K562 (cell line): Measurements from ENCODE around the gene MPRIP. TPM values are rescaled to one million over a fixed set of nuclear protein-coding genes. Genes with fewer than 3 reads are reported as not detected.

ENCODE experiments used
- ATAC-seq: fragments of 200-7000 bp; cut with Tn5 transposase; 3 replicates; pipeline ENCODE4 v1.9.1; 2020; ENCODE audit warnings: moderate library complexity
- BruUV-seq: library from RNA; stranded (reverse); fragments of 400-500 nt; replicated peaks from 2 replicates; lab custom pipeline; 2021; lab: Mats Ljungman, UMichigan
- CTCF ChIA-PET: fragments of 300-600 bp; formaldehyde crosslinking; extraction: SDS; loops from one replicate; lab custom pipeline; 2021; ENCODE audit warnings: low intra/inter-chr PET ratio; lab: Yijun Ruan, JAX
- POLR2A ChIA-PET: fragments of 300-600, 350-650 bp; sonication (Branson Sonifier 250); formaldehyde crosslinking; extraction: SDS; loops from one replicate; lab custom pipeline; 2021; ENCODE audit warnings: antibody characterized with exemption, inconsistent platforms; lab: Yijun Ruan, JAX
- DNase-seq, 4 experiments: peaks; one replicate each; pipeline versions ENCODE4 v3.0.0 to v3.0.0-alpha.2; 2011 to 2018; ENCODE audit warnings: low spot score in 3 of 4, mixed read lengths in 3 of 4; ENCODE audit errors: extremely low read depth in 1 of 4
- FAIRE-seq: peaks from 2 replicates; lab custom pipeline; 2011; peaks lifted over from hg19 to GRCh38; lab: Jason Lieb, UNC
- H2AFZ ChIP-seq: 2 replicates; pipeline ENCODE4 v1.6.0; 2011; ENCODE audit warnings: low read depth, low read length, control low read depth, inconsistent platforms
- H3K27ac ChIP-seq: fragments of 200-600 bp; 3 replicates; pipeline ENCODE4 v1.8.0; 2011; ENCODE audit warnings: low read depth, mild to moderate bottlenecking, control low read depth, inconsistent platforms, low read length, moderate library complexity, mixed read lengths; ENCODE audit errors: extremely low read depth
- H3K27me3 ChIP-seq, 2 experiments: fragments of 300-600 bp in 1 of 2; 2 replicates in 1 of 2; 3 replicates in 1 of 2; pipeline versions ENCODE4 v1.6.0 to v1.8.0; 2011; ENCODE audit warnings: inconsistent platforms in 2 of 2, low read length in 2 of 2, mild to moderate bottlenecking in 1 of 2, mixed read lengths in 1 of 2, moderate library complexity in 1 of 2; ENCODE audit not compliant: control insufficient read depth in 2 of 2, insufficient read depth in 2 of 2
- H3K36me3 ChIP-seq: fragments of 300-600 bp; 3 replicates; pipeline ENCODE4 v1.8.0; 2011; ENCODE audit warnings: mild to moderate bottlenecking, low read length, inconsistent platforms; ENCODE audit not compliant: control insufficient read depth, insufficient read depth
- H3K4me1 ChIP-seq, 2 experiments: fragments of 200-600 bp in 1 of 2; replicated peaks in 1 of 2; 2 replicates in 1 of 2; 3 replicates in 1 of 2; pipeline versions ENCODE4 v1.5.1 to v1.8.0; 2011; ENCODE audit warnings: inconsistent platforms in 2 of 2, low read length in 2 of 2, mild to moderate bottlenecking in 1 of 2, mixed read lengths in 1 of 2, moderate library complexity in 1 of 2; ENCODE audit not compliant: control insufficient read depth in 2 of 2, insufficient read depth in 2 of 2
- H3K4me2 ChIP-seq: 2 replicates; pipeline ENCODE4 v1.6.1; 2011; ENCODE audit warnings: low read length, control low read depth, inconsistent platforms, mixed read lengths; ENCODE audit not compliant: insufficient read depth
- H3K4me3 ChIP-seq: fragments of 200-600 bp; sonication (generic), shearing (Covaris generic); 2 replicates; pipeline ENCODE4 v1.5.1; 2016; ENCODE audit warnings: control low read depth, inconsistent platforms
- H3K79me2 ChIP-seq: fragments of 200-600 bp; 3 replicates; pipeline ENCODE4 v1.8.0; 2011; ENCODE audit warnings: low read length, inconsistent platforms; ENCODE audit not compliant: control insufficient read depth, insufficient read depth
- H3K9ac ChIP-seq, 2 experiments: 2 replicates each; pipeline versions ENCODE4 v1.6.0 to v1.6.1; 2011; ENCODE audit warnings: low read depth in 2 of 2, low read length in 2 of 2, control low read depth in 1 of 2, inconsistent platforms in 1 of 2, mild to moderate bottlenecking in 1 of 2, mixed read lengths in 1 of 2; ENCODE audit not compliant: insufficient read depth in 1 of 2
- H3K9me1 ChIP-seq: one replicate; pipeline ENCODE4 v1.6.0; 2011; ENCODE audit warnings: inconsistent platforms, mild to moderate bottlenecking, low read length, moderate library complexity; ENCODE audit not compliant: control insufficient read depth, insufficient read depth
- H3K9me3 ChIP-seq: replicated peaks from 2 replicates; pipeline ENCODE4 v1.5.1; 2011; ENCODE audit warnings: low read depth, low read length, inconsistent platforms; ENCODE audit not compliant: control insufficient read depth, insufficient read depth
- H4K20me1 ChIP-seq: replicated peaks from 2 replicates; pipeline ENCODE4 v1.6.1; 2011; ENCODE audit warnings: low read length, inconsistent platforms, mixed read lengths; ENCODE audit not compliant: control insufficient read depth, insufficient read depth
- HNRNPLL ChIP-seq: fragments of 200-400 bp; formaldehyde crosslinking; IDR thresholded peaks from 2 replicates; pipeline ENCODE4 v1.6.1; 2017; ENCODE audit warnings: low read length, low read depth, mild to moderate bottlenecking; ENCODE audit not compliant: poor library complexity, severe bottlenecking
- KAT8 ChIP-seq: fragments of 450-650 bp; IDR thresholded peaks from 2 replicates; pipeline ENCODE4 v1.6.1; 2016; ENCODE audit warnings: low read depth, mild to moderate bottlenecking
- LCOR ChIP-seq: sonication (generic); formaldehyde crosslinking; IDR thresholded peaks from 2 replicates; pipeline ENCODE4 v1.8.0; 2022; ENCODE audit warnings: mild to moderate bottlenecking, missing genetic modification reagents
- SRSF1 ChIP-seq: fragments of 200-400 bp; formaldehyde crosslinking; IDR thresholded peaks from 2 replicates; pipeline ENCODE4 v1.6.1; 2017; ENCODE audit warnings: mild to moderate bottlenecking, low read depth, low read length, moderate library complexity
- ZBTB1 ChIP-seq: sonication (generic); formaldehyde crosslinking; IDR thresholded peaks from 2 replicates; pipeline ENCODE4 v1.8.1; 2023; ENCODE audit warnings: missing genetic modification reagents, low read depth, mild to moderate bottlenecking, borderline replicate concordance
- ZNF12 ChIP-seq: sonication (generic); formaldehyde crosslinking; IDR thresholded peaks from 2 replicates; pipeline ENCODE4 v1.4.0; 2020; ENCODE audit warnings: mild to moderate bottlenecking, missing genetic modification reagents
- ZNF175 ChIP-seq: fragments of 200-800 bp; sonication (Bioruptor generic); IDR thresholded peaks from 2 replicates; pipeline ENCODE4 v1.6.1; 2016; ENCODE audit warnings: low read depth, mild to moderate bottlenecking, missing genetic modification characterization, missing compliant biosample characterization
- ZNF695 ChIP-seq: fragments of 450-650 bp; formaldehyde crosslinking; IDR thresholded peaks from 2 replicates; pipeline ENCODE4 v1.4.0; 2020; ENCODE audit warnings: mild to moderate bottlenecking, moderate library complexity
- WGBS: fragments of 100-300 bp; shearing (Covaris generic); methylation state at CpG from one replicate; pipeline ENCODE4 v1.1.6; 2016; ENCODE audit warnings: low coverage, mixed read lengths; ENCODE audit not compliant: insufficient coverage; ENCODE audit errors: missing lambda C conversion rate; 5-methylcytosine and 5-hydroxymethylcytosine counted together
- in situ Hi-C: fragments of 300-500 bp; cut with MboI; formaldehyde crosslinking; loops from 4 replicates; pipeline ENCODE4 v1.15.0; 2018; ENCODE audit warnings: inconsistent platforms, mixed read lengths
- intact Hi-C: fragments of 100-400 bp; cut with micrococcal nuclease; formaldehyde crosslinking; loops from 2 replicates; pipeline ENCODE4 v1.14.2; 2022
- polyA plus RNA-seq, 8 experiments: library from polyadenylated mRNA; depleted of rRNA in 4 of 8; stranded (reverse) in 5 of 8; unstranded in 3 of 8; fragments of >200 nt; fragmentation: Nextera tagmentation in 2 of 8; fragmentation: Illumina TruSeq in 1 of 8; extraction: Ambion mirVana in 2 of 8; extraction: Trizol in 1 of 8; gene quantifications; 2 replicates each; pipeline versions ENCODE4 v1.2.1 to v1.2.3, GENCODE V29; 2011 to 2014; ENCODE audit warnings: inconsistent platforms in 1 of 8, missing spikeins in 1 of 8
- total RNA-seq, 7 experiments: library from RNA; depleted of rRNA in 6 of 7; stranded (reverse); fragments of >200 nt in 6 of 7; fragmentation: Illumina TruSeq in 2 of 7; extraction: Trizol in 2 of 7; gene quantifications; 2 replicates each; pipeline versions ENCODE4 v1.2.1 to v1.2.3, GENCODE V29; 2011 to 2021; ENCODE audit warnings: low replicate concordance in 1 of 7
- TF ChIP-seq, protein P1 (sequence below): IDR thresholded peaks from 3 replicates; pipeline ENCODE4 v1.6.1; 2011; ENCODE audit warnings: borderline replicate concordance, mild to moderate bottlenecking; ENCODE audit not compliant: insufficient read length, insufficient read depth
- TF ChIP-seq, protein P2 (sequence below), 2 experiments: fragments of 450-650 bp in 1 of 2; sonication (generic) in 1 of 2; formaldehyde crosslinking in 1 of 2; IDR thresholded peaks; 2 replicates each; pipeline versions ENCODE4 v1.7.1 to v1.9.0; 2016 to 2022; ENCODE audit warnings: inconsistent platforms in 1 of 2, mild to moderate bottlenecking in 1 of 2, missing genetic modification reagents in 1 of 2

The MPRIP gene
- total and polyA plus RNA-seq, 9 of the 15 experiments (the other 6 are each of a cell fraction or from before 2014, with no cell fraction given), result 10.0 to 72.6 (median 30.1) TPM

DNA sequence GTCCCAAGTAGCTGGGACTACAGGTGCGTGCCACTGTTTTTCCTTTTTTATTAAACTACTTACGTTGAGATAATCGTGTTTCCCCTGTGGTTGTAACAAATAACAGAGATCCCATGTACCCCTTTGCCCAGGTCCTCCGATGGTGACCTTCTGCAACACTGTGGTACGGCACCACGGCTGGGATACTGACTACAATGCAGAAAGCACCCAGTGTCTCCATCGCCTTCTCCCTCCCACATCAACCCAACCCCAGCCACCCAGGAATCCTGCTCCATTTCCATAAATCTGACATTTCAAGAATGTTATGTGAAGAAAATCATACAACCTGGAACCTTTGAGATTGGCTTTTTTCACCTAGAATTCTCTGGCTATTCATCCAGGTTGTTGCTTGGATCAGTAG, 22.1 kb downstream of the MPRIP start:
- H4K20me1 ChIP-seq, result 0 out of 2 replicates have a peak, but pooled peaks cover 4% of the 10 kb centered on the region
- no peak for TF ChIP-seq ZNF12 (CRISPR knock-in tag)
- TF ChIP-seq ZNF175, result no peak
- no peak for TF ChIP-seq ZNF695
- TF ChIP-seq ZBTB1 (CRISPR knock-in tag), result no peak
- no peak for TF ChIP-seq SRSF1
- TF ChIP-seq LCOR, result no peak
- TF ChIP-seq, protein P1, sequence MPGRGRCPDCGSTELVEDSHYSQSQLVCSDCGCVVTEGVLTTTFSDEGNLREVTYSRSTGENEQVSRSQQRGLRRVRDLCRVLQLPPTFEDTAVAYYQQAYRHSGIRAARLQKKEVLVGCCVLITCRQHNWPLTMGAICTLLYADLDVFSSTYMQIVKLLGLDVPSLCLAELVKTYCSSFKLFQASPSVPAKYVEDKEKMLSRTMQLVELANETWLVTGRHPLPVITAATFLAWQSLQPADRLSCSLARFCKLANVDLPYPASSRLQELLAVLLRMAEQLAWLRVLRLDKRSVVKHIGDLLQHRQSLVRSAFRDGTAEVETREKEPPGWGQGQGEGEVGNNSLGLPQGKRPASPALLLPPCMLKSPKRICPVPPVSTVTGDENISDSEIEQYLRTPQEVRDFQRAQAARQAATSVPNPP, result no peak
- no peak for TF ChIP-seq KAT8
- TF ChIP-seq, protein P2, sequence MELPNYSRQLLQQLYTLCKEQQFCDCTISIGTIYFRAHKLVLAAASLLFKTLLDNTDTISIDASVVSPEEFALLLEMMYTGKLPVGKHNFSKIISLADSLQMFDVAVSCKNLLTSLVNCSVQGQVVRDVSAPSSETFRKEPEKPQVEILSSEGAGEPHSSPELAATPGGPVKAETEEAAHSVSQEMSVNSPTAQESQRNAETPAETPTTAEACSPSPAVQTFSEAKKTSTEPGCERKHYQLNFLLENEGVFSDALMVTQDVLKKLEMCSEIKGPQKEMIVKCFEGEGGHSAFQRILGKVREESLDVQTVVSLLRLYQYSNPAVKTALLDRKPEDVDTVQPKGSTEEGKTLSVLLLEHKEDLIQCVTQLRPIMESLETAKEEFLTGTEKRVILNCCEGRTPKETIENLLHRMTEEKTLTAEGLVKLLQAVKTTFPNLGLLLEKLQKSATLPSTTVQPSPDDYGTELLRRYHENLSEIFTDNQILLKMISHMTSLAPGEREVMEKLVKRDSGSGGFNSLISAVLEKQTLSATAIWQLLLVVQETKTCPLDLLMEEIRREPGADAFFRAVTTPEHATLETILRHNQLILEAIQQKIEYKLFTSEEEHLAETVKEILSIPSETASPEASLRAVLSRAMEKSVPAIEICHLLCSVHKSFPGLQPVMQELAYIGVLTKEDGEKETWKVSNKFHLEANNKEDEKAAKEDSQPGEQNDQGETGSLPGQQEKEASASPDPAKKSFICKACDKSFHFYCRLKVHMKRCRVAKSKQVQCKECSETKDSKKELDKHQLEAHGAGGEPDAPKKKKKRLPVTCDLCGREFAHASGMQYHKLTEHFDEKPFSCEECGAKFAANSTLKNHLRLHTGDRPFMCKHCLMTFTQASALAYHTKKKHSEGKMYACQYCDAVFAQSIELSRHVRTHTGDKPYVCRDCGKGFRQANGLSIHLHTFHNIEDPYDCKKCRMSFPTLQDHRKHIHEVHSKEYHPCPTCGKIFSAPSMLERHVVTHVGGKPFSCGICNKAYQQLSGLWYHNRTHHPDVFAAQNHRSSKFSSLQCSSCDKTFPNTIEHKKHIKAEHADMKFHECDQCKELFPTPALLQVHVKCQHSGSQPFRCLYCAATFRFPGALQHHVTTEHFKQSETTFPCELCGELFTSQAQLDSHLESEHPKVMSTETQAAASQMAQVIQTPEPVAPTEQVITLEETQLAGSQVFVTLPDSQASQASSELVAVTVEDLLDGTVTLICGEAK (IDR thresholded peaks at IDR 0.05), result no peak
- TF ChIP-seq, protein P2 (CRISPR knock-in tag; IDR thresholded peaks at IDR 0.05), result no peak
- no peak for TF ChIP-seq HNRNPLL

More for the DNA sequence above, 22.1 kb downstream of the MPRIP start:
- in situ Hi-C loops, result no loop called here
- ChIA-PET POLR2A (no interaction called here), CTCF (no interaction called here)
- no peaks in the 10 kb centered on the region for H3K9me3 ChIP-seq
- no peak overlapping the region; a peak in 1 of 4 replicates for H3K9ac ChIP-seq
- WGBS, result 84% methylated on average over 7 of the region's 7 CpGs
- H3K27ac ChIP-seq, result no peak overlapping the region
- H3K4me3 ChIP-seq, result no peak overlapping the region
- no peak for DNase-seq
- no peaks in the 10 kb centered on the region for H3K9me1 ChIP-seq
- no peak for FAIRE-seq
- H3K27me3 ChIP-seq, result no peaks in the 10 kb centered on the region
- H2AFZ ChIP-seq, result no peak overlapping the region
- intact Hi-C loops, result no loop called here
- H3K79me2 ChIP-seq, result peaks cover 8% of the 10 kb centered on the region
- no peak overlapping the region for H3K4me2 ChIP-seq
- no peaks in the 10 kb centered on the region for H3K36me3 ChIP-seq
- peaks cover 0 to 2% of the 10 kb centered on the region in 2 experiments; a peak in 1 of 5 replicates for H3K4me1 ChIP-seq
- no TSS peak for BruUV-seq
- ATAC-seq, result no peak
